ENCODE data around the gene DOK6. TPM values are rescaled to one million over a fixed set of nuclear protein-coding genes. Genes with fewer than 3 reads are reported as not detected.

DOK6 gene
- total and polyA plus RNA-seq, 2 of the 13 experiments (the other 11 are each of a cell fraction or from before 2014, with no cell fraction given) = 17.0 to 17.2 TPM

GRCh38 chr18:69490813-69491212 lies 90.1 kb downstream of the DOK6 start:
- ATAC-seq = no peak

More at GRCh38 chr18:69490813-69491212, 90.1 kb downstream of the DOK6 start:
- H3K27me3 ChIP-seq (ENCODE audit: control insufficient read depth in 1 of 2, insufficient read depth in 2 of 2, low read length in 2 of 2) = no peaks in the 10 kb centered on the region
- H3K9ac ChIP-seq (ENCODE audit: insufficient read depth, low read depth, low read length) = no peak overlapping the region
- BruUV-seq (replicated peaks) = no TSS peak
- ChIA-PET POLR2A (no interaction called here), CTCF (ENCODE audit: low intra/inter-chr PET ratio, low total read pairs) (no interaction called here)
- DNase-seq (ENCODE audit: low spot score) (no peak), FAIRE-seq (no peak)
- H4K20me1 ChIP-seq (ENCODE audit: insufficient read depth, low read length) = no peaks in the 10 kb centered on the region
- 0 out of 2 replicates have a peak, but pooled peaks cover 15% of the 10 kb centered on the region for H3K9me3 ChIP-seq (ENCODE audit: low read length)
- no peak for TF ChIP-seq ZNF713 (CRISPR knock-in tag; IDR thresholded peaks at IDR 0.05)
- no peak for TF ChIP-seq ZNF7 (CRISPR knock-in tag; IDR thresholded peaks at IDR 0.05)
- TF ChIP-seq ONECUT2 (CRISPR knock-in tag; IDR thresholded peaks at IDR 0.05) = no peak
- no peak for TF ChIP-seq ZNF343 (CRISPR knock-in tag; IDR thresholded peaks at IDR 0.05)
- no peak for TF ChIP-seq HIVEP1 (CRISPR knock-in tag; IDR thresholded peaks at IDR 0.05)
- no peak for TF ChIP-seq KLF12 (CRISPR knock-in tag; IDR thresholded peaks at IDR 0.05; ENCODE audit: borderline replicate concordance)
- TF ChIP-seq ZBTB7A (CRISPR knock-in tag; IDR thresholded peaks at IDR 0.05) = no peak
- no peak for TF ChIP-seq CREM (IDR thresholded peaks at IDR 0.05)
- no peak for TF ChIP-seq CREM (CRISPR knock-in tag; IDR thresholded peaks at IDR 0.05)
- TF ChIP-seq ZNF331 (CRISPR knock-in tag; IDR thresholded peaks at IDR 0.05) = no peak
- TF ChIP-seq GRHL1 (CRISPR knock-in tag; conservative IDR thresholded peaks at IDR 0.05) = no peak
- no peak for TF ChIP-seq CHD2 (IDR thresholded peaks at IDR 0.05; ENCODE audit: low read depth, low read length)
- no peak for TF ChIP-seq ZNF616 (CRISPR knock-in tag; IDR thresholded peaks at IDR 0.05; ENCODE audit: low read depth)
- TF ChIP-seq FOSL1 (CRISPR knock-in tag; IDR thresholded peaks at IDR 0.05; ENCODE audit: borderline replicate concordance) = no peak
- TF ChIP-seq ZNF383 (CRISPR knock-in tag; IDR thresholded peaks at IDR 0.05; ENCODE audit: borderline replicate concordance) = no peak
- TF ChIP-seq REXO4 (CRISPR knock-in tag; IDR thresholded peaks at IDR 0.05; ENCODE audit: borderline replicate concordance) = no peak
- TF ChIP-seq SIN3A (IDR thresholded peaks at IDR 0.05; ENCODE audit: borderline replicate concordance, low read depth, low read length) = no peak
- H3K4me3 ChIP-seq (replicated peaks in 1 of 3; ENCODE audit: insufficient read depth in 1 of 3, low read depth in 2 of 3, low read length in 3 of 3) = no peak overlapping the region
- H3K27ac ChIP-seq (ENCODE audit: extremely low read length, insufficient read depth, low read length) = no peak overlapping the region
- in situ Hi-C loops (cut with HindIII; ENCODE audit: extremely low pct_ligation_motif_present, low pct_unique_long_range_greater_than_20kb) (no loop called here), intact Hi-C loops (cut with micrococcal nuclease; ENCODE audit: unreplicated experiment) (loop anchor here (5.0 kb wide), 1 partner anchor 89 kb away; the partner anchor contains the start of gene DOK6)
- H3K4me1 ChIP-seq (ENCODE audit: insufficient read depth, low read length) = peaks cover 12% of the 10 kb centered on the region; the same call in 1 of the 2 replicates
- H3K36me3 ChIP-seq (replicated peaks in 1 of 2; ENCODE audit: control insufficient read depth in 1 of 2, insufficient read depth in 2 of 2, low read length in 2 of 2) = 0 out of 5 replicates have a peak, but pooled peaks cover 0 to 3% of the 10 kb centered on the region in 2 experiments
- peaks cover 3% of the 10 kb centered on the region for H3K79me2 ChIP-seq (ENCODE audit: insufficient read depth, low read length)
- no peak overlapping the region for H2AFZ ChIP-seq (ENCODE audit: low read length)
- 88% methylated on average over 4 of the region's 4 CpGs for WGBS (ENCODE audit: low lambda C conversion rate)
- no peak overlapping the region for H3K4me2 ChIP-seq (ENCODE audit: low read depth, low read length)
